GM20000 (cell line): Measurements from ENCODE around the gene ELFN2.

Experiments
- DNase-seq: peaks from one replicate; pipeline ENCODE4 v3.0.0; 2012; ENCODE audit warnings: low spot score
- TF ChIP-seq, protein P1 (sequence below): IDR thresholded peaks from 2 replicates; pipeline ENCODE4 v1.5.1; 2012; ENCODE audit warnings: mild to moderate bottlenecking, control low read depth; ENCODE audit errors: extremely low read depth, missing control alignments

Gene ELFN2

DNA sequence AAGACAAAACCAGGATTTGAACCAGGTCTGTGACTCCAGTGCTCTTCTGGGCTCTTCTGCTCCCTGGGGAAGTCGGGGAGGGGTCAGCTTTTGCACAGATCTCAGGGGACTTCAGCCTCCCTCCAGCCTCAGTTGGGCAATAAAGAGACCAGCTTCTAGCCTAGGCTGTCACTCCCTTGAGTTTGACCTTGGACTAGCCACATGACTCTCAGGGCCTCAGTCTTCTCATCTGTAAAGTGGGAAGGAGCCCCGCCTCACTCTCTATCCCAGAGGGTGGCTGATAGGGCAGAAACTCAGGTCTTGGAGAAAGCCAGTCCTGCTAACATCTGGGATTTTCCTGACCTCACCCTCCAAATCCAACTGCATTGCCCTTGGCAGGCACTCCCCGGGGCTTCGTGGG lies 38.7 kb downstream of the ELFN2 start:
- TF ChIP-seq, protein P1, sequence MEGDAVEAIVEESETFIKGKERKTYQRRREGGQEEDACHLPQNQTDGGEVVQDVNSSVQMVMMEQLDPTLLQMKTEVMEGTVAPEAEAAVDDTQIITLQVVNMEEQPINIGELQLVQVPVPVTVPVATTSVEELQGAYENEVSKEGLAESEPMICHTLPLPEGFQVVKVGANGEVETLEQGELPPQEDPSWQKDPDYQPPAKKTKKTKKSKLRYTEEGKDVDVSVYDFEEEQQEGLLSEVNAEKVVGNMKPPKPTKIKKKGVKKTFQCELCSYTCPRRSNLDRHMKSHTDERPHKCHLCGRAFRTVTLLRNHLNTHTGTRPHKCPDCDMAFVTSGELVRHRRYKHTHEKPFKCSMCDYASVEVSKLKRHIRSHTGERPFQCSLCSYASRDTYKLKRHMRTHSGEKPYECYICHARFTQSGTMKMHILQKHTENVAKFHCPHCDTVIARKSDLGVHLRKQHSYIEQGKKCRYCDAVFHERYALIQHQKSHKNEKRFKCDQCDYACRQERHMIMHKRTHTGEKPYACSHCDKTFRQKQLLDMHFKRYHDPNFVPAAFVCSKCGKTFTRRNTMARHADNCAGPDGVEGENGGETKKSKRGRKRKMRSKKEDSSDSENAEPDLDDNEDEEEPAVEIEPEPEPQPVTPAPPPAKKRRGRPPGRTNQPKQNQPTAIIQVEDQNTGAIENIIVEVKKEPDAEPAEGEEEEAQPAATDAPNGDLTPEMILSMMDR: no peak
- no peak for DNase-seq

DNA sequence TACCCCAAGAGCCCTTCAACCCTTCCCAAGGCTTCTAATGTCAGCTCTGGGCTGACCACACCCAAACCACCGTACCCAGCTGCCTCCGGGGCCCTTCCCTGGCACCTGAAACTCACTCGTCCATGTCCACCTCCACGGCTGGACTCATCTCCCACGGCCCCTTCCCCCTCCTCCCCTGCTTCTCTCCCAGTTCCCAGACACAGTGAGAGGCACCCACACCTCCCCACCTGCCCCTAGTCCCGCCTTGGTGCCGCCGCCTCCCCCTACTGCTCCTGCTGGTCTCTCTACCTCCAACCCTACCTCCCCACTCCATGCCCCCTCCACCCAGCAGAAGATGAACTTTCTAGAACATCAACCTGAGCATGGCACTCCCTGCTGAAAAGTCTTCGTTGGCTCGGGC lies 39.5 kb downstream of the ELFN2 start:
- TF ChIP-seq, protein P1: no peak
- no peak for DNase-seq

DNA sequence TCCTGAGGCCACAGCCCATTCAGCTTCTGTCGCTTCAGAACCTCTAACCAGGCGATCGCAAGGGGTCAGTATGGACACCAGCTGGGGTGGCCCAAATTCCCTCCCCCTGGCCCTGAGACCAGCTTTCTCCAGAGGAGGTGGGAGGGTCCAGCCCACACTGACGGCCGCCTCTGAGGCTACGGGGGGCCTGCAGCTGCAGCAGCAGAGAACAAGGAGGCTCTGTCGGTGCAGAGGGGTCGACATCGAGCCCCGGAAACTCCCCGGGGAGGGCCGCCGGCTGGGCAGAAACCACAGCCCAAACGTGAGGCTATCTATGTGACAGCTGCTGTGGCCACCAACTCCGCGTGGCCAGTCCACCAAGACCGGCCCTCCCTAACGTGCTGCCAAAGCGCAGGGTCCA lies 40.8 kb downstream of the ELFN2 start:
- TF ChIP-seq, protein P1: no peak
- DNase-seq: no peak

DNA sequence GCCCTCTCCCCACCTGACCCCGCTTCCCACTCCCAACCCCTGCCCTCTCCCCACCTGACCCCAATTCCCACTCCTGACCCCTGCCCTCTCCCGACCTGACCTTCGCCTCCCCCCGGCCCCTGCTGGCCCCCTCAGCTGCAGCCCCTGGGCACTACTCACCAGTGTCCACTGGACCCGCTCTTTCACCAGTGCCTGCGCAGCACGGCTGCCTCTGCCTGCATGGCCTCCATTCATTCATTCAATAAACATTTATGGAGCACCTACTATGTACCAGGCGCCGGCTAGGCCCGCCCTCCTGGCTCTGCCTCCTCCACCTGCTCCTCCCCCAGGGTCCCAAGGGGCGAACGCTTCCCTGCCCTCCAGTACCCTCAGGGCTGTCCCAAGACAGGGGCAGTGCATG lies 42.6 kb downstream of the ELFN2 start:
- TF ChIP-seq, protein P1: no peak
- DNase-seq: no peak

DNA sequence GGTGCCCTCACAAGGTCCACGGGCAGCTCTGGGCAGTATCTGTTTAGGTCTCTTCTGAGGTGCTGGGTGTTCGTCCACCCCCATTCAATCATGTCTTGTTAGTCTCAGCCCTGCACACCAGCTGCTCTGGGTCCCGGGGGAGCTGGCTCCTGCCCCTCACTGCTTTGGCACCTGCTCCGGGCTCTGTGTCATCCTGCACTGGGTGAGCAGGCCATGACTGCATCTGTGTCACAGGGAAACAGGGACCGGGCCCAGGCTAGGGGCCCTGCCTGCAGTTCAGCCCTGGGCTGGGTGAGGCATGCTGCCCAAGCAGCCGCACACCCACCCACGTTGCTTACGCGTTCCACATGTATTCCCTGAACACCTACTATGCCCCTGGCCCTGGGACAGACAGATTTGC lies 43.9 kb downstream of the ELFN2 start:
- no peak for DNase-seq
- TF ChIP-seq, protein P1: no peak

DNA sequence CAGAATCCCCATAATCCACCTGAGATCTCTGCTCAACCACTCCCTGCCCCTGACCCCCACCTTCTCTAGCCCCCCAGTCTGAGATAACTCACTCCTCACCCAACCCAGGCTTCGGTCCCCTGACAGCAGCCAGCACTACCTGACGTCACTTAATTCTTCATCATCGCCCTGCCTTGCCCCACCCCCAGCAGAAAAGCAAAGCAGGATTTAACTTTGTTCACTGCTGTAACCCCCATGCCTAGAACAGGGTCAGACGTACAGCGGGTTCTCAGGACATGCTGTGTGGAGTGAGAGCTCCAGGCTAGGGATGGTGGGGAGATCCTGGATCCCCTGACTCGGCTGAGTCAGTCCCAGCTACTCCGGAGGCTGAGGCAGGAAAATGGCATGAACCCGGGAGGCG lies 45.8 kb downstream of the ELFN2 start:
- TF ChIP-seq, protein P1: no peak
- DNase-seq: no peak

DNA sequence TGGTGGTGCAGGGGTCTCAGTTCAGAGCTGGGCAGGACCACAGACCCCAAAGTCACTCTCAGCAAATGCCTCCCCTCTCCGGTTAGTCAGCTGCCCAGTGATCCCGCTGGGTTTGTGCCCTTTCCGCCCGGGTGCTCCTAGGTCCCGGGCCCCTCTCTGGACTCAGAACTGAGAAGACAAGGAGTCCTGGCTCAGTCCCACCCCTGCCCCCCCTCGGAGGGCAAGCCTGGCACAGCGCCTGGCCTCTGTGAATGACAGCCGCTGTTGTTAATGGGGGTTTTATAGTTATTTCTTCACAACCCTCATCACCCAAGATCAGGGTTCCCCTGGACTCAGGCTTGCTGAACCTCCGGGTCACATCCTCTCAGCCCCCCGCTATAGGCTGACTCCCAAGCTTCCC lies 47.6 kb downstream of the ELFN2 start:
- no peak for DNase-seq
- TF ChIP-seq, protein P1: no peak

DNA sequence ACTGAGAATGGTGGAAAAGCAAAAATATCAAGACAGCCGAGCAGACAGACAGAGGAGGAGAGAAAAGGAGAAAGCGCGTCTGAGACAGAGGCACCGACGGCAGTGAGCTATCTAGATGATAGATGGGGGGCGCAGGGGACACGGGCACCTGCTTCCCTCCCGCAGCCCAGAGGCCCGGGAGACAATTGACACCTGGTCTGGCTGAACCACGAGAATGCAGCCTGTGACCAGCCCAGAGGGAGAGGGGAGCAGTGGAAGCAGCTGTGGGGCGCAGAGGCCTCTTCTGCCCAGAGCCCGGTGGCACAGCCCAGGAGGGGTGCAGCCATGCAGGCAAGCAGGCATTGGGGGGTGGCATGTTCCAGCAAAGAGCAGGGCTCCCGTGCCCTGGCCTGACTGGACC lies 48.2 kb downstream of the ELFN2 start:
- TF ChIP-seq, protein P1: no peak
- DNase-seq: no peak
